ENCODE results near the gene ADGRB2.

The ADGRB2 gene

GRCh38 chr1:31752952-31753475 is 11.1 kb downstream of the ADGRB2 start:
- no peak for TF ChIP-seq CTCF (IDR thresholded peaks at IDR 0.05; ENCODE audit: low read depth, low read length, missing control alignments)
- Histone ChIP-seq H3K4me3 (ENCODE audit: low read depth, low read length) (no peak overlapping the region), H3K27ac (no peak overlapping the region), H3K27me3 (replicated peaks) (no peaks in the 10 kb centered on the region), H3K36me3 (replicated peaks) (no peaks in the 10 kb centered on the region)
- in situ Hi-C loops (cut with HindIII; ENCODE audit: low pct_ligation_motif_present, low sequenced_read_pairs), result no loop called here
- no peak for DNase-seq

- TF ChIP-seq CTCF (IDR thresholded peaks at IDR 0.05; ENCODE audit: low read depth, low read length, missing control alignments), result no peak
- Histone ChIP-seq H3K27ac (no peak overlapping the region), H3K36me3 (replicated peaks) (no peaks in the 10 kb centered on the region), H3K4me3 (ENCODE audit: low read depth, low read length) (no peak overlapping the region), H3K27me3 (replicated peaks) (no peaks in the 10 kb centered on the region)
- DNase-seq, result no peak
- in situ Hi-C loops (cut with HindIII; ENCODE audit: low pct_ligation_motif_present, low sequenced_read_pairs), result no loop called here
Measured at GRCh38 chr1:31752258-31752657, 11.9 kb downstream of the ADGRB2 start.

GRCh38 chr1:31751822-31752241 is 12.3 kb downstream of the ADGRB2 start:
- in situ Hi-C loops (cut with HindIII; ENCODE audit: low pct_ligation_motif_present, low sequenced_read_pairs), result no loop called here

GRCh38 chr1:31750858-31751510 is 13.2 kb downstream of the ADGRB2 start:
- no peak for TF ChIP-seq CTCF (IDR thresholded peaks at IDR 0.05; ENCODE audit: low read depth, low read length, missing control alignments)
- Histone ChIP-seq H3K27me3 (replicated peaks) (no peaks in the 10 kb centered on the region), H3K4me3 (ENCODE audit: low read depth, low read length) (no peak overlapping the region), H3K36me3 (replicated peaks) (no peaks in the 10 kb centered on the region), H3K27ac (no peak overlapping the region)
- peak; percentile 44 for DNase-seq
- in situ Hi-C loops (cut with HindIII; ENCODE audit: low pct_ligation_motif_present, low sequenced_read_pairs), result no loop called here

More at GRCh38 chr1:31751822-31752241, 12.3 kb downstream of the ADGRB2 start:
- no peak for DNase-seq
- Histone ChIP-seq H3K4me3 (ENCODE audit: low read depth, low read length) (no peak overlapping the region), H3K27ac (no peak overlapping the region), H3K36me3 (replicated peaks) (no peaks in the 10 kb centered on the region), H3K27me3 (replicated peaks) (no peaks in the 10 kb centered on the region)
- no peak for TF ChIP-seq CTCF (IDR thresholded peaks at IDR 0.05; ENCODE audit: low read depth, low read length, missing control alignments)

GRCh38 chr1:31749785-31750735 is 14.1 kb downstream of the ADGRB2 start:
- Histone ChIP-seq H3K4me3 (ENCODE audit: low read depth, low read length) (no peak overlapping the region), H3K27me3 (replicated peaks) (no peaks in the 10 kb centered on the region), H3K36me3 (replicated peaks) (no peaks in the 10 kb centered on the region), H3K27ac (no peak overlapping the region)
- no peak for TF ChIP-seq CTCF (IDR thresholded peaks at IDR 0.05; ENCODE audit: low read depth, low read length, missing control alignments)
- in situ Hi-C loops (cut with HindIII; ENCODE audit: low pct_ligation_motif_present, low sequenced_read_pairs), result no loop called here
- DNase-seq, result no peak
